PFSK-1 (cell line): ENCODE measurements around the gene MATN1.

Experiments used
- FOXP2 ChIP-seq: optimal IDR thresholded peaks from 2 replicates; pipeline ENCODE3; 2011; ENCODE audit warnings: borderline replicate concordance, control low read depth, inconsistent platforms; ENCODE audit not compliant: insufficient read depth; ENCODE audit errors: extremely low read length, extremely low read depth
- POLR2AphosphoS5 ChIP-seq: IDR thresholded peaks from 2 replicates; pipeline ENCODE4 v1.6.1; 2012; ENCODE audit warnings: low read depth, mild to moderate bottlenecking, control low read depth, low read length, moderate library complexity
- SIN3A ChIP-seq: IDR thresholded peaks from 2 replicates; pipeline ENCODE4 v1.6.1; 2012; ENCODE audit warnings: mild to moderate bottlenecking, low read length, moderate library complexity, borderline replicate concordance; ENCODE audit not compliant: insufficient read depth
- TAF1 ChIP-seq: IDR thresholded peaks from 2 replicates; pipeline ENCODE4 v1.6.1; 2012; ENCODE audit warnings: low read length, control low read depth, borderline replicate concordance; ENCODE audit not compliant: insufficient read depth
- TF ChIP-seq, protein P1 (sequence below), 2 experiments: IDR thresholded peaks; 2 replicates each; pipeline versions ENCODE4 v1.6.1 to v1.8.0; 2011 to 2012; ENCODE audit warnings: low read depth in 2 of 2, low read length in 2 of 2, control low read depth in 1 of 2, inconsistent platforms in 1 of 2, mild to moderate bottlenecking in 1 of 2, moderate library complexity in 1 of 2; ENCODE audit not compliant: insufficient read depth in 1 of 2

Gene MATN1

DNA sequence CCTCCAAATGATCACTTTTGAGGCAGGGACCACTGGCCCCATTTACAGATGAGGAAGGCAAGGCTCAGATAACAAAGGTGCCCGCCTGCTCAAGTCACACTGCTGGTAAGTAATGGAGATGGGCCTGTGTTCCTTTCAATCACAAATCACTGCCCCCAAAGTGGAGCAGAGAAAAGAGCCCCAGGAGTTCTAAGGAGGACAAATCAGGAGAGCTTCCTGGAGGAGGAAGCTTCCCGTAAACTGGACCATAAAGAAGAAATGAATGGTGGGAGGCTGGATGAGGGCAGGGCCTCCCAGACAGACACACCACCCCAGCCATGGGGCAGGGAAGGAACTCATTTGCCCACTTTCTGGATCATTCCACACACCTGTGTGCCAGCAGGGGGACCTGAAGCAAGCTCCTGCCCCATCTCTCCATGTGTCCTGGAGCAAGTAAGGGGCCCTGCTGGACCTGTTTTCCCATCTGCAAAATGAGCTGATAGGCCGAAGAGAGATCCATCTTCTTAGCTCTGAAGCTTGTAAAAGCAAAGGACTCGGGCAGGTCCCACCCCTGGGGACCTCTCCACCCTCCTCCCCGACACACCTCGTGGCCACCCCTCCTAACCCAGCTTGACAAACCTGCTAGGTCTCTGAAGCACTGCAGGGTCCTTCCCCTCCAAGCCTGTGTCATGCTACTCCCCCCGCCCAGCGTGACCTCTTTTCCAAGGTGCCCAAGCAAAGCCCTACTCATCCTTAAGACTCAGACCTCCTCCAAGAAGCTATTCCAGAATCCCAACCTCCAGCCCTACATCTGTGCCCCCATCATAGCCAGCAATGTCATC lies 28.7 kb upstream of the MATN1 start:
- TF ChIP-seq SIN3A (no peak), FOXP2 (no peak), TAF1 (no peak), POLR2AphosphoS5 (no peak)
- TF ChIP-seq, protein P1, sequence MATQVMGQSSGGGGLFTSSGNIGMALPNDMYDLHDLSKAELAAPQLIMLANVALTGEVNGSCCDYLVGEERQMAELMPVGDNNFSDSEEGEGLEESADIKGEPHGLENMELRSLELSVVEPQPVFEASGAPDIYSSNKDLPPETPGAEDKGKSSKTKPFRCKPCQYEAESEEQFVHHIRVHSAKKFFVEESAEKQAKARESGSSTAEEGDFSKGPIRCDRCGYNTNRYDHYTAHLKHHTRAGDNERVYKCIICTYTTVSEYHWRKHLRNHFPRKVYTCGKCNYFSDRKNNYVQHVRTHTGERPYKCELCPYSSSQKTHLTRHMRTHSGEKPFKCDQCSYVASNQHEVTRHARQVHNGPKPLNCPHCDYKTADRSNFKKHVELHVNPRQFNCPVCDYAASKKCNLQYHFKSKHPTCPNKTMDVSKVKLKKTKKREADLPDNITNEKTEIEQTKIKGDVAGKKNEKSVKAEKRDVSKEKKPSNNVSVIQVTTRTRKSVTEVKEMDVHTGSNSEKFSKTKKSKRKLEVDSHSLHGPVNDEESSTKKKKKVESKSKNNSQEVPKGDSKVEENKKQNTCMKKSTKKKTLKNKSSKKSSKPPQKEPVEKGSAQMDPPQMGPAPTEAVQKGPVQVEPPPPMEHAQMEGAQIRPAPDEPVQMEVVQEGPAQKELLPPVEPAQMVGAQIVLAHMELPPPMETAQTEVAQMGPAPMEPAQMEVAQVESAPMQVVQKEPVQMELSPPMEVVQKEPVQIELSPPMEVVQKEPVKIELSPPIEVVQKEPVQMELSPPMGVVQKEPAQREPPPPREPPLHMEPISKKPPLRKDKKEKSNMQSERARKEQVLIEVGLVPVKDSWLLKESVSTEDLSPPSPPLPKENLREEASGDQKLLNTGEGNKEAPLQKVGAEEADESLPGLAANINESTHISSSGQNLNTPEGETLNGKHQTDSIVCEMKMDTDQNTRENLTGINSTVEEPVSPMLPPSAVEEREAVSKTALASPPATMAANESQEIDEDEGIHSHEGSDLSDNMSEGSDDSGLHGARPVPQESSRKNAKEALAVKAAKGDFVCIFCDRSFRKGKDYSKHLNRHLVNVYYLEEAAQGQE (IDR thresholded peaks at IDR 0.05; ENCODE audit: insufficient read depth in 1 of 2, low read depth in 2 of 2, low read length in 2 of 2) = no peak

DNA sequence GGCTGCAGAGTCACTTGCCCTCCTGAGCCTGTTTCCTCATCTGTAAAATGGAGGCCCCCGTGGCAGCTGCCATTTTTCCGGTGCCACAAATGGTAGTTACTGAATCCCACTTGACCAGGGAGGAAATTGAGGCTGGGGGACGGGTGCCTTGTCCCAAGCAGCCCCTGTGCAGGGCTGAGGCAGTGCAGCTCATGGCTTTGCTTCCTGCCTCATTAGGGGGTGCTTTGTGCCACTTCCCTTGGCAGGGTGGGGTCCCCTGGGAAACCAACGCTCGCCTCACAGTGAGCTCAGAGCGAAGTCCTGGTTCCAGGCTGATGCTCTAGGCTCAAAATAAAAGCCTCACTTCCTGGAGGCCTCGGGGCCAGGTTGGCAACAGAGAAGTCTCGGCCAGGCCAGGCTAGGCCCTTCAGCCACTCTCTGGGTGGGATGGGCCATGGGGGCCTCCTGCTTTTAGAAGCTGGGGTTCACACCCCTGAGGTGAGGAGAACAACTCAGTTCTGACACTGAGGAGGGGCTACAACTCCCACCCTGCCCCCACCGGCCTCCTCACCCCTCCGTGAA lies 27.4 kb upstream of the MATN1 start:
- no peak for TF ChIP-seq SIN3A
- TF ChIP-seq FOXP2 = no peak
- no peak for TF ChIP-seq POLR2AphosphoS5
- TF ChIP-seq TAF1 = no peak
- TF ChIP-seq, protein P1 (IDR thresholded peaks at IDR 0.05; ENCODE audit: insufficient read depth in 1 of 2, low read depth in 2 of 2, low read length in 2 of 2) = no peak

- TF ChIP-seq FOXP2 (no peak), TAF1 (no peak), POLR2AphosphoS5 (no peak), SIN3A (no peak)
- TF ChIP-seq, protein P1 (IDR thresholded peaks at IDR 0.05; ENCODE audit: insufficient read depth in 1 of 2, low read depth in 2 of 2, low read length in 2 of 2) = no peak
These were observed 26.6 kb upstream of the MATN1 start for GRCh38 chr1:30749691-30750583.

GRCh38 chr1:30748699-30749401 lies 25.5 kb upstream of the MATN1 start:
- no peak for TF ChIP-seq SIN3A
- TF ChIP-seq FOXP2 = no peak
- TF ChIP-seq POLR2AphosphoS5 = no peak
- TF ChIP-seq, protein P1 (IDR thresholded peaks at IDR 0.05; ENCODE audit: insufficient read depth in 1 of 2, low read depth in 2 of 2, low read length in 2 of 2) = no peak
- TF ChIP-seq TAF1 = no peak
